ENCODE data around the gene RELA.

RELA gene

DNA sequence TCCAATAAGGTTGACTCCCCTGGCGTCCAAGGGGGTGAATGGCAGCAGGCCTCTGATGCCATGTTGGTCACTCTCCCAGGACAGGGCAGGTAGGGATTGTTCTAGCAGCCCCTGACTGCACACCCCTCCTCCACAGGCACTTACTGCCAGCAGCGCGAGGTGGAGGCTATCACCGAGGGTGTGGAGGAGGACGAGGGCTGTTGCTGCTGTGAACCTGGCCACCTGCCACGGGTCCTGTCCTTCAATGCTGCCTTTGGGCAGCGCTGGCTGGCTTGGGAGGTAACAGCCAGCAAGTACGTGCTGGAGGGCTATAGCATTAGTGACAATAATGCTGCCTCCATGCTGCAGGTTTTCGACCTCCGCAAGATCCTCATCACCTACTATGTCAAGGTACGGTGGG is 32.5 kb downstream of the RELA start:
- no peak overlapping the region for H3K4me3 ChIP-seq (ENCODE audit: low read depth, low read length)
- peaks cover 0 to 90% of the 10 kb centered on the region in 2 experiments; a peak in 1 of 3 replicates for H3K36me3 ChIP-seq (ENCODE audit: control insufficient read depth in 2 of 2, insufficient read depth in 1 of 2, low read length in 2 of 2)
- no peak for TF ChIP-seq ZBTB1 (tag by site-specific recombination; IDR thresholded peaks at IDR 0.05)
- TF ChIP-seq, protein P1, sequence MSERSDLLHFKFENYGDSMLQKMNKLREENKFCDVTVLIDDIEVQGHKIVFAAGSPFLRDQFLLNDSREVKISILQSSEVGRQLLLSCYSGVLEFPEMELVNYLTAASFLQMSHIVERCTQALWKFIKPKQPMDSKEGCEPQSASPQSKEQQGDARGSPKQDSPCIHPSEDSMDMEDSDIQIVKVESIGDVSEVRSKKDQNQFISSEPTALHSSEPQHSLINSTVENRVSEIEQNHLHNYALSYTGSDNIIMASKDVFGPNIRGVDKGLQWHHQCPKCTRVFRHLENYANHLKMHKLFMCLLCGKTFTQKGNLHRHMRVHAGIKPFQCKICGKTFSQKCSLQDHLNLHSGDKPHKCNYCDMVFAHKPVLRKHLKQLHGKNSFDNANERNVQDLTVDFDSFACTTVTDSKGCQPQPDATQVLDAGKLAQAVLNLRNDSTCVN (tag by site-specific recombination; optimal IDR thresholded peaks at IDR 0.05): no peak
- TF ChIP-seq YY2 (tag by site-specific recombination; IDR thresholded peaks at IDR 0.05): no peak
- TF ChIP-seq ZBTB8A (tag by site-specific recombination; IDR thresholded peaks at IDR 0.05): no peak
- TF ChIP-seq, protein P2, sequence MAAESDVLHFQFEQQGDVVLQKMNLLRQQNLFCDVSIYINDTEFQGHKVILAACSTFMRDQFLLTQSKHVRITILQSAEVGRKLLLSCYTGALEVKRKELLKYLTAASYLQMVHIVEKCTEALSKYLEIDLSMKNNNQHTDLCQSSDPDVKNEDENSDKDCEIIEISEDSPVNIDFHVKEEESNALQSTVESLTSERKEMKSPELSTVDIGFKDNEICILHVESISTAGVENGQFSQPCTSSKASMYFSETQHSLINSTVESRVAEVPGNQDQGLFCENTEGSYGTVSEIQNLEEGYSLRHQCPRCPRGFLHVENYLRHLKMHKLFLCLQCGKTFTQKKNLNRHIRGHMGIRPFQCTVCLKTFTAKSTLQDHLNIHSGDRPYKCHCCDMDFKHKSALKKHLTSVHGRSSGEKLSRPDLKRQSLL (tag by site-specific recombination; IDR thresholded peaks at IDR 0.05): no peak
- TF ChIP-seq KLF1 (tag by site-specific recombination; IDR thresholded peaks at IDR 0.05): no peak
- TF ChIP-seq ZNF433 (tag by site-specific recombination; IDR thresholded peaks at IDR 0.05; ENCODE audit: low read depth): no peak
- TF ChIP-seq, protein P3, sequence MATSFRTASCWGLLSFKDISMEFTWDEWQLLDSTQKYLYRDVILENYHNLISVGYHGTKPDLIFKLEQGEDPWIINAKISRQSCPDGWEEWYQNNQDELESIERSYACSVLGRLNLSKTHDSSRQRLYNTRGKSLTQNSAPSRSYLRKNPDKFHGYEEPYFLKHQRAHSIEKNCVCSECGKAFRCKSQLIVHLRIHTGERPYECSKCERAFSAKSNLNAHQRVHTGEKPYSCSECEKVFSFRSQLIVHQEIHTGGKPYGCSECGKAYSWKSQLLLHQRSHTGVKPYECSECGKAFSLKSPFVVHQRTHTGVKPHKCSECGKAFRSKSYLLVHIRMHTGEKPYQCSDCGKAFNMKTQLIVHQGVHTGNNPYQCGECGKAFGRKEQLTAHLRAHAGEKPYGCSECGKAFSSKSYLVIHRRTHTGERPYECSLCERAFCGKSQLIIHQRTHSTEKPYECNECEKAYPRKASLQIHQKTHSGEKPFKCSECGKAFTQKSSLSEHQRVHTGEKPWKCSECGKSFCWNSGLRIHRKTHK (tag by site-specific recombination; IDR thresholded peaks at IDR 0.05): no peak
- TF ChIP-seq RBAK (tag by site-specific recombination; IDR thresholded peaks at IDR 0.05): no peak
- TF ChIP-seq ZFP69B (tag by site-specific recombination; IDR thresholded peaks at IDR 0.05): no peak
- TF ChIP-seq, protein P4, sequence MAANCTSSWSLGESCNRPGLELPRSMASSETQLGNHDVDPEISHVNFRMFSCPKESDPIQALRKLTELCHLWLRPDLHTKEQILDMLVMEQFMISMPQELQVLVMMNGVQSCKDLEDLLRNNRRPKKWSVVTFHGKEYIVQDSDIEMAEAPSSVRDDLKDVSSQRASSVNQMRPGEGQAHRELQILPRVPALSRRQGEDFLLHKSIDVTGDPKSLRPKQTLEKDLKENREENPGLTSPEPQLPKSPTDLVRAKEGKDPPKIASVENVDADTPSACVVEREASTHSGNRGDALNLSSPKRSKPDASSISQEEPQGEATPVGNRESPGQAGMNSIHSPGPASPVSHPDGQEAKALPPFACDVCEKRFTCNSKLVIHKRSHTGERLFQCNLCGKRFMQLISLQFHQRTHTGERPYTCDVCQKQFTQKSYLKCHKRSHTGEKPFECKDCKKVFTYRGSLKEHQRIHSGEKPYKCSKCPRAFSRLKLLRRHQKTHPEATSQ (tag by site-specific recombination; IDR thresholded peaks at IDR 0.05): no peak
- TF ChIP-seq ZNF394 (tag by site-specific recombination; IDR thresholded peaks at IDR 0.05; ENCODE audit: borderline replicate concordance): no peak
- no peak for TF ChIP-seq ZNF404 (tag by site-specific recombination; IDR thresholded peaks at IDR 0.05)
- H3K4me1 ChIP-seq (ENCODE audit: control insufficient read depth, insufficient read depth, low read length): no peaks in the 10 kb centered on the region
- ChIA-PET CTCF (interaction anchor here (1.4 kb wide), 1 partner anchor 19 kb away, joined by 5 read pairs; no protein-coding TSS in a partner anchor), POLR2A (interaction anchor here (1.3 to 2.7 kb wide), 2 partner anchors 8 to 12 kb away, joined by 4 to 9 read pairs; partner anchors contain the start of gene SIPA1)
- H3K9me3 ChIP-seq (ENCODE audit: control insufficient read depth, insufficient read depth, low read depth, low read length): no peaks in the 10 kb centered on the region
- no peak overlapping the region for H3K27ac ChIP-seq (ENCODE audit: extremely low read depth, low read depth, low read length)

DNA sequence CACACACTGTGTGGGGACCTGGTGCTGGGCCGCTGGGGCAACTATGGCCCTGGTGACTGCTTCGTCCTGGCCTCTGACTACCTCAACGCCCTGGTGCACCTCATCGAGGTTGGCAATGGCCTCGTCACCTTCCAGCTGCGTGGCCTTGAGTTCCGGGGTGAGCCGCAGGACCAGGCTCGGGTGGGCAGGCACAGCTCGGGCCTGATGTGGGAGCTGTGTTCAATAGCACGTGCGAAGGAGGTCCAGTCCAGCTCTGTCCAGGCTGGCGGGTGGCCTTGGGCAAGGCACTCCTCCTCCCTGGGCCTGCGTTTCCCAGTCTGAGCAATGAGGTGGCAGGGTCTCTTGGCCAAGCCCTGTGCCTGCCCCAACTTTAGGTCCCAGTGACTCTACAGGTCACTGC is 33.1 kb downstream of the RELA start:
- H3K4me3 ChIP-seq (ENCODE audit: low read depth, low read length): no peak overlapping the region
- TF ChIP-seq ZNF175 (tag by site-specific recombination; IDR thresholded peaks at IDR 0.05) (no peak), ZNF311 (tag by site-specific recombination; IDR thresholded peaks at IDR 0.05; ENCODE audit: borderline replicate concordance) (no peak)
- H3K36me3 ChIP-seq (ENCODE audit: control insufficient read depth in 2 of 2, insufficient read depth in 1 of 2, low read length in 2 of 2): peaks cover 0 to 90% of the 10 kb centered on the region in 2 experiments; a peak in 1 of 3 replicates
- H3K4me1 ChIP-seq (ENCODE audit: control insufficient read depth, insufficient read depth, low read length): no peaks in the 10 kb centered on the region
- ChIA-PET CTCF (interaction anchor here (1.2 kb wide), 1 partner anchor 9 kb away, joined by 3 read pairs; the partner anchor contains the start of gene SIPA1), POLR2A (interaction anchor here (1.3 kb wide), 1 partner anchor 9 kb away, joined by 4 read pairs; the partner anchor contains the start of gene SIPA1)
- H3K27ac ChIP-seq (ENCODE audit: extremely low read depth, low read depth, low read length): no peak overlapping the region
- no peaks in the 10 kb centered on the region for H3K9me3 ChIP-seq (ENCODE audit: control insufficient read depth, insufficient read depth, low read depth, low read length)

DNA sequence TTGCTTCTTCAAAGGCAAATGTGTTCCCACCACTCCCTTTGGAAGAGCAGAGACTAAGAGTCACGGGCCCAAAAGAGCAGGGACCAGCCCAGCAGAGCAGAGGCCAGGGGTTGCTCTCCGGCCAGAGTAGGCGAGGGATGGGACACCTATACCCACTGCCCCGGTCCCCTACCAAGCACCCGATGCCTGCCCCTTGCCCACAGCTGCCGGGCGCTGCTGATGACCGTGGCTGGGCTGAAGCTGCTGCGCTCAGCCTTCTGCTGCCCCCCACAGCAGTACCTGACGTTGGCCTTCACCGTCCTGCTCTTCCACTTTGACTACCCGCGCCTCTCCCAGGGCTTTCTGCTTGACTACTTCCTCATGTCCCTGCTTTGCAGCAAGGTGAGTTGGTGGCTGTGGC is 35.5 kb downstream of the RELA start:
- Histone ChIP-seq H3K36me3 (ENCODE audit: control insufficient read depth in 2 of 2, insufficient read depth in 1 of 2, low read length in 2 of 2) (peaks cover 0 to 90% of the 10 kb centered on the region in 2 experiments; a peak in 1 of 3 replicates), H3K27ac (ENCODE audit: extremely low read depth, low read depth, low read length) (no peak overlapping the region), H3K9me3 (ENCODE audit: control insufficient read depth, insufficient read depth, low read depth, low read length) (no peaks in the 10 kb centered on the region), H3K4me1 (ENCODE audit: control insufficient read depth, insufficient read depth, low read length) (no peaks in the 10 kb centered on the region), H3K4me3 (ENCODE audit: low read depth, low read length) (no peak overlapping the region)
- TF ChIP-seq SP2 (tag by site-specific recombination; IDR thresholded peaks at IDR 0.05) (no peak), RBAK (tag by site-specific recombination; IDR thresholded peaks at IDR 0.05) (no peak), KLF7 (tag by site-specific recombination; IDR thresholded peaks at IDR 0.05; ENCODE audit: borderline replicate concordance) (no peak), ZNF423 (tag by site-specific recombination; IDR thresholded peaks at IDR 0.05) (no peak), ZNF670 (tag by site-specific recombination; IDR thresholded peaks at IDR 0.05; ENCODE audit: low read depth) (no peak), ZNF521 (tag by site-specific recombination; IDR thresholded peaks at IDR 0.05) (no peak), ZNF324 (tag by site-specific recombination; IDR thresholded peaks at IDR 0.05) (no peak)
- TF ChIP-seq, protein P1 (tag by site-specific recombination; optimal IDR thresholded peaks at IDR 0.05): no peak
- ChIA-PET POLR2A (interaction anchor here (1.3 kb wide), 2 partner anchors 11 to 12 kb away, joined by 5 to 6 read pairs; partner anchors contain the start of genes PCNX3 and SIPA1), CTCF (interaction anchor here (0.6 to 1.8 kb wide), 3 partner anchors 15 to 263 kb away, joined by 3 to 6 read pairs (median 6); no protein-coding TSS in a partner anchor)

Data from HEK293 (cell line).